ENCODE results near the gene DAP.
"Not testable (repeated sequence)": the region's sequence is repeated elsewhere in the genome, so short reads cannot be mapped to it uniquely, and the experiment has no call there.

DAP gene

GRCh38 chr5:10672146-10673016 lies 88.7 kb downstream of the DAP start:
- DNase-seq (ENCODE audit: low read depth in 2 of 2): no peak

- DNase-seq (ENCODE audit: low read depth in 2 of 2): no peak
These were observed 89.7 kb downstream of the DAP start for GRCh38 chr5:10671041-10672008.

GRCh38 chr5:10669983-10670382 lies 91.1 kb downstream of the DAP start:
- DNase-seq (ENCODE audit: low read depth in 2 of 2): no peak

- no peak for DNase-seq (ENCODE audit: low read depth in 2 of 2)
These were observed 92.3 kb downstream of the DAP start for GRCh38 chr5:10668697-10669096.

- no peak for DNase-seq (ENCODE audit: low read depth in 2 of 2)
These were observed 93.5 kb downstream of the DAP start for GRCh38 chr5:10667431-10668057.

- DNase-seq (ENCODE audit: low read depth in 2 of 2): no peak
These were observed 94.3 kb downstream of the DAP start for GRCh38 chr5:10666531-10667299.

GRCh38 chr5:10665799-10666198 lies 95.2 kb downstream of the DAP start:
- no peak for DNase-seq (ENCODE audit: low read depth in 2 of 2)

- DNase-seq (ENCODE audit: low read depth in 2 of 2): not testable (repeated sequence)
These were observed 96.8 kb downstream of the DAP start for GRCh38 chr5:10664180-10664769.

GRCh38 chr5:10663489-10664179 lies 97.4 kb downstream of the DAP start:
- DNase-seq (ENCODE audit: low read depth in 2 of 2): no peak

GRCh38 chr5:10662661-10663488 lies 98.2 kb downstream of the DAP start:
- no peak for DNase-seq (ENCODE audit: low read depth in 2 of 2)

- DNase-seq (ENCODE audit: low read depth in 2 of 2): no peak
These were observed 99.0 kb downstream of the DAP start for GRCh38 chr5:10662083-10662482.

- no peak for DNase-seq (ENCODE audit: low read depth in 2 of 2)
These were observed 99.6 kb downstream of the DAP start for GRCh38 chr5:10661401-10661800.

- DNase-seq (ENCODE audit: low read depth in 2 of 2): no peak
These were observed 100.2 kb downstream of the DAP start for GRCh38 chr5:10660720-10661387.

- DNase-seq (ENCODE audit: low read depth in 2 of 2): no peak
These were observed 100.9 kb downstream of the DAP start for GRCh38 chr5:10660135-10660534.

GRCh38 chr5:10658265-10658664 lies 102.8 kb downstream of the DAP start:
- no peak for DNase-seq (ENCODE audit: low read depth in 2 of 2)

- DNase-seq (ENCODE audit: low read depth in 2 of 2): no peak
These were observed 104.8 kb downstream of the DAP start for GRCh38 chr5:10655972-10656830.

- no peak for DNase-seq (ENCODE audit: low read depth in 2 of 2)
These were observed 105.7 kb downstream of the DAP start for GRCh38 chr5:10655161-10655971.
